Measurements from ENCODE around the gene OR1D5. TPM values are rescaled to one million over a fixed set of nuclear protein-coding genes. Genes with fewer than 3 reads are reported as not detected.

Gene OR1D5
- total RNA-seq, 1 donor from 2014 or later: not detected

GRCh38 chr17:3022197-3022596 is 41.2 kb downstream of the OR1D5 start:
- Mint-ChIP-seq H3K4me3 (no peak overlapping the region), H3K36me3 (peaks cover 29% of the 10 kb centered on the region), H3K9me3 (peaks cover 38% of the 10 kb centered on the region), H3K27ac (no peak overlapping the region), H3K4me1 (no peaks in the 10 kb centered on the region), H3K27me3 (ENCODE audit: low read depth) (no peaks in the 10 kb centered on the region)
- TF ChIP-seq CTCF (IDR thresholded peaks at IDR 0.05; ENCODE audit: unreplicated experiment): no peak
- DNase-seq (ENCODE audit: low spot score in 2 of 2, unreplicated experiment in 2 of 2): no peak

GRCh38 chr17:3020381-3020780 is 43.0 kb downstream of the OR1D5 start:
- Mint-ChIP-seq H3K36me3 (peaks cover 29% of the 10 kb centered on the region), H3K27ac (no peak overlapping the region)
- no peak for DNase-seq (ENCODE audit: low spot score in 2 of 2, unreplicated experiment in 2 of 2)

GRCh38 chr17:3019761-3020160 is 43.6 kb downstream of the OR1D5 start:
- no peak for DNase-seq (ENCODE audit: low spot score in 2 of 2, unreplicated experiment in 2 of 2)
- TF ChIP-seq CTCF (IDR thresholded peaks at IDR 0.05; ENCODE audit: unreplicated experiment): no peak
- no peak overlapping the region for H3K27ac Mint-ChIP-seq
- H3K27me3 Mint-ChIP-seq (ENCODE audit: low read depth): no peaks in the 10 kb centered on the region
- no peaks in the 10 kb centered on the region for H3K4me1 Mint-ChIP-seq
- H3K4me3 Mint-ChIP-seq: no peak overlapping the region
- H3K9me3 Mint-ChIP-seq: peaks cover 36% of the 10 kb centered on the region
- H3K36me3 Mint-ChIP-seq: peaks cover 29% of the 10 kb centered on the region

More at GRCh38 chr17:3020381-3020780, 43.0 kb downstream of the OR1D5 start:
- no peak overlapping the region for H3K4me3 Mint-ChIP-seq
- H3K27me3 Mint-ChIP-seq (ENCODE audit: low read depth): no peaks in the 10 kb centered on the region
- peaks cover 38% of the 10 kb centered on the region for H3K9me3 Mint-ChIP-seq
- no peak for TF ChIP-seq CTCF (IDR thresholded peaks at IDR 0.05; ENCODE audit: unreplicated experiment)
- no peaks in the 10 kb centered on the region for H3K4me1 Mint-ChIP-seq

- Mint-ChIP-seq H3K9me3 (peaks cover 21% of the 10 kb centered on the region), H3K4me1 (no peaks in the 10 kb centered on the region), H3K27ac (no peak overlapping the region), H3K36me3 (peaks cover 19% of the 10 kb centered on the region), H3K4me3 (no peak overlapping the region), H3K27me3 (ENCODE audit: low read depth) (no peaks in the 10 kb centered on the region)
- TF ChIP-seq CTCF (IDR thresholded peaks at IDR 0.05; ENCODE audit: unreplicated experiment): no peak
- DNase-seq (ENCODE audit: low spot score in 2 of 2, unreplicated experiment in 2 of 2): no peak
Measured at GRCh38 chr17:3017936-3018335, 45.5 kb downstream of the OR1D5 start.

GRCh38 chr17:3015890-3016289 is 47.5 kb downstream of the OR1D5 start:
- Mint-ChIP-seq H3K4me3 (no peak overlapping the region), H3K27me3 (ENCODE audit: low read depth) (no peaks in the 10 kb centered on the region), H3K27ac (no peak overlapping the region), H3K36me3 (peaks cover 3% of the 10 kb centered on the region), H3K4me1 (no peaks in the 10 kb centered on the region), H3K9me3 (peaks cover 3% of the 10 kb centered on the region)
- no peak for TF ChIP-seq CTCF (IDR thresholded peaks at IDR 0.05; ENCODE audit: unreplicated experiment)
- no peak for DNase-seq (ENCODE audit: low spot score in 2 of 2, unreplicated experiment in 2 of 2)

All from mesothelial cell of epicardium (in vitro differentiated cells).